LNCaP clone FGC (cell line): ENCODE results near the gene THEM4.
"Not testable (repeated sequence)": the region's sequence is repeated elsewhere in the genome, so short reads cannot be mapped to it uniquely, and the experiment has no call there.

Experiments used
- DNase-seq: peaks from one replicate; pipeline ENCODE4 v3.0.0-alpha.2; 2011; ENCODE audit warnings: low read depth
- H3K4me3 ChIP-seq: 2 replicates; pipeline ENCODE4 v1.5.1; 2011; ENCODE audit warnings: mild to moderate bottlenecking, low read depth, low read length, control low read depth
- TF ChIP-seq, protein P1 (sequence below): IDR thresholded peaks from 2 replicates; pipeline ENCODE4 v1.5.1; 2012; ENCODE audit warnings: mild to moderate bottlenecking; ENCODE audit not compliant: control insufficient read depth, insufficient read depth; ENCODE audit errors: extremely low read depth

Gene THEM4

DNA sequence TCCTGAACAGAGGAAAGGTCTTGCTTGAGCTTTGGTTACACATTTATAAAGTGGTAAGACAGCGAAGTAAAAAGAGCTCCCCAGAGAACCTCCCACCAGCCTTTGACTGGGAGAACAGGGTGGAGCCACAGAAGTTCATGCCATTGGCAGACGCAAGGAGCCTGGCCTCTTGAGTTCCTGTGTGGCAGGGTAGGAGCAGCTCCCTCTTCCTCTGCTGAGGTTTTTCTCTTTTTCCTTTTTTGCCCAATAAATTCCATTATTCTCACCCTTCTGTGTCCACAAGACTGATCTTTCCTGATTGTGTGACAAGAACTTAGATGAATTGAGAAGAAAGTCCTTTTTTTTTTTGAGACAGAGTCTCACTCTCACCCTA lies 4.3 kb downstream of the THEM4 start:
- no peak for DNase-seq
- no peak overlapping the region for H3K4me3 ChIP-seq
- TF ChIP-seq, protein P1, sequence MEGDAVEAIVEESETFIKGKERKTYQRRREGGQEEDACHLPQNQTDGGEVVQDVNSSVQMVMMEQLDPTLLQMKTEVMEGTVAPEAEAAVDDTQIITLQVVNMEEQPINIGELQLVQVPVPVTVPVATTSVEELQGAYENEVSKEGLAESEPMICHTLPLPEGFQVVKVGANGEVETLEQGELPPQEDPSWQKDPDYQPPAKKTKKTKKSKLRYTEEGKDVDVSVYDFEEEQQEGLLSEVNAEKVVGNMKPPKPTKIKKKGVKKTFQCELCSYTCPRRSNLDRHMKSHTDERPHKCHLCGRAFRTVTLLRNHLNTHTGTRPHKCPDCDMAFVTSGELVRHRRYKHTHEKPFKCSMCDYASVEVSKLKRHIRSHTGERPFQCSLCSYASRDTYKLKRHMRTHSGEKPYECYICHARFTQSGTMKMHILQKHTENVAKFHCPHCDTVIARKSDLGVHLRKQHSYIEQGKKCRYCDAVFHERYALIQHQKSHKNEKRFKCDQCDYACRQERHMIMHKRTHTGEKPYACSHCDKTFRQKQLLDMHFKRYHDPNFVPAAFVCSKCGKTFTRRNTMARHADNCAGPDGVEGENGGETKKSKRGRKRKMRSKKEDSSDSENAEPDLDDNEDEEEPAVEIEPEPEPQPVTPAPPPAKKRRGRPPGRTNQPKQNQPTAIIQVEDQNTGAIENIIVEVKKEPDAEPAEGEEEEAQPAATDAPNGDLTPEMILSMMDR, result no peak

GRCh38 chr1:151902858-151903257 lies 6.5 kb downstream of the THEM4 start:
- TF ChIP-seq, protein P1, result no peak
- DNase-seq, result no peak
- no peak overlapping the region for H3K4me3 ChIP-seq

DNA sequence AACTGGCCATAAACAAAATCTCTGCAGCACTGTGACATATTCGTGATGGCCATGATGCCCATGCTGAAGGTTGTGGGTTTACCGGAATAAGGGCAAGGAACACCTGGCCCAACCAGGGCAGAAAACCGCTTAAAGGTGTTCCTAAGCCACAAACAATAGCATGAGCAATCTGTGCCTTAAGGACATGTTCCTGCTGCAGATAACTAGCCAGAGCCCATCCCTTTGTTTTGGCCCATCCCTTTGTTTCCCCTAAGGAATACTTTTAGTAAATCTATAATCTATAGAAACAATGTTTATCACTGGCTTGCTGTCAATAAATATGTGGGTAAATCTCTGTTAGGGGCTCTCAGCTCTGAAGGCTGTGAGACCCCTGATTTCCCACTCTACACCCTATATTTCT lies 8.5 kb downstream of the THEM4 start:
- not testable (repeated sequence) for H3K4me3 ChIP-seq, DNase-seq

DNA sequence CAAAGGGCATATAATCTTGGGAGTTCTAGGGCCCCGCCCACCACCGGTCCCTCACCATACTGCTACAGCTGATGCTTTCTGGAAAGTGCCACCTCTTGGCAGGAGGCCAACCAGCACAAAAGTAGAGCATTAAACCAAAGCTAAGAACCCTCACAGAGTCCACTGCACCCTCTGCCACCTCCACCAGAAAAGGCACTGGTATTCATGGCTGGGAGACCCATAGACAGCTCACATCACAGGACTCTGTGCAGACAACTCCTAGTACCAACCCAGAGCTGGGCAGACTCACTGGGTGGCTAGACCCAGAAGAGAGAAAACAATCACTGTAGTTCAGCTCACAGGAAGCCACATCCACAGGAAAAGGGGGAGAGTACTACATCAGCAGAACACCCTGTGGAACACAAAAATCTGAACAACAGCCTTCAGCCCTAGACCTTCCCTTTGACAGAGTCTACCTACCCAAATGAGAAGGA lies 10.8 kb downstream of the THEM4 start:
- H3K4me3 ChIP-seq, result no peak overlapping the region
- no peak for DNase-seq
- TF ChIP-seq, protein P1, result no peak

DNA sequence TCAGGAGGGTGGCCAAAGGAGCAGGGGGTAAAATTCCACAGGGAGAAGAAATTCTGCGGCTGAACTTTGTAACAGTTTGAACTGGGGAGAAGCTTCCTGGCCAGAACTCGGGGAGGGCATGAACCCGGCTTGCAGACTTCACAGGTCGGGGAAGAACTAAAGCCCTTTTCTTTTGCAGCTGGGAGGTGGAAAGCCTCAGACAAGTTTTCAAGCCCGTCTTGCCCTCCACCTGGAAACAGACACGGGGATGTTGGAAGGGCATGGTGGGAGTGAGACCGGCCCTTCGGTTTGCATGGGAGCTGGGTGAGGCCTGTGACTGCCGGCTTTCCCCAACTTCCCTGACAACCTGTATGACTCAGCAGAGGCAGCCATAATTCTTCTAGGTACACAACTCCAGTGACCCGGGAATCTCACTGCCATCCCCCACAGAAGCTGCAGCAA lies 11.3 kb downstream of the THEM4 start:
- H3K4me3 ChIP-seq, result no peak overlapping the region
- no peak for DNase-seq
- TF ChIP-seq, protein P1, result no peak

GRCh38 chr1:151893176-151893924 lies 16.0 kb downstream of the THEM4 start:
- no peak for DNase-seq
- H3K4me3 ChIP-seq, result no peak overlapping the region
- TF ChIP-seq, protein P1, result no peak

GRCh38 chr1:151892190-151892589 lies 17.1 kb downstream of the THEM4 start:
- H3K4me3 ChIP-seq, result no peak overlapping the region
- no peak for DNase-seq
- TF ChIP-seq, protein P1, result no peak
